ENCODE data around the gene LRRC45.

The LRRC45 gene

GRCh38 chr17:82021900-82022309, 1.2 kb upstream of the LRRC45 start:
- TF ChIP-seq REST (IDR thresholded peaks at IDR 0.05; ENCODE audit: insufficient read depth in 1 of 2, low read depth in 2 of 2, low read length in 2 of 2) (no peak), SIN3A (IDR thresholded peaks at IDR 0.05; ENCODE audit: borderline replicate concordance, insufficient read depth, low read length) (0 out of 2 replicates have a peak, but pooled peaks have one; percentile 14), FOXP2 (optimal IDR thresholded peaks at IDR 0.05; ENCODE audit: borderline replicate concordance, extremely low read depth, extremely low read length, insufficient read depth) (no peak), TAF1 (IDR thresholded peaks at IDR 0.05; ENCODE audit: borderline replicate concordance, insufficient read depth, low read length) (peak; percentile 12; the same call in 1 of the 2 replicates), POLR2AphosphoS5 (IDR thresholded peaks at IDR 0.05; ENCODE audit: low read depth, low read length) (no peak)

- TF ChIP-seq SIN3A (IDR thresholded peaks at IDR 0.05; ENCODE audit: borderline replicate concordance, insufficient read depth, low read length) = peak; percentile 85; the same call in 1 of the 2 replicates
- TF ChIP-seq TAF1 (IDR thresholded peaks at IDR 0.05; ENCODE audit: borderline replicate concordance, insufficient read depth, low read length) = no peak
- TF ChIP-seq POLR2AphosphoS5 (IDR thresholded peaks at IDR 0.05; ENCODE audit: low read depth, low read length) = 0 out of 2 replicates have a peak, but pooled peaks have one; percentile 40
- no peak for TF ChIP-seq REST (IDR thresholded peaks at IDR 0.05; ENCODE audit: insufficient read depth in 1 of 2, low read depth in 2 of 2, low read length in 2 of 2)
- TF ChIP-seq FOXP2 (optimal IDR thresholded peaks at IDR 0.05; ENCODE audit: borderline replicate concordance, extremely low read depth, extremely low read length, insufficient read depth) = no peak
These were observed 660 bp upstream of the LRRC45 start, which contains the start of gene CENPX for GRCh38 chr17:82022310-82022980. Gene CENPX (minus strand): TSS chr17:82022878. CDS start chr17:82022861, 17 bp downstream.

GRCh38 chr17:82023447-82024241, 539 bp downstream of the LRRC45 start:
- TF ChIP-seq REST (IDR thresholded peaks at IDR 0.05; ENCODE audit: insufficient read depth in 1 of 2, low read depth in 2 of 2, low read length in 2 of 2) = no peak
- TF ChIP-seq FOXP2 (optimal IDR thresholded peaks at IDR 0.05; ENCODE audit: borderline replicate concordance, extremely low read depth, extremely low read length, insufficient read depth) = no peak
- no peak for TF ChIP-seq POLR2AphosphoS5 (IDR thresholded peaks at IDR 0.05; ENCODE audit: low read depth, low read length)
- TF ChIP-seq SIN3A (IDR thresholded peaks at IDR 0.05; ENCODE audit: borderline replicate concordance, insufficient read depth, low read length) = no peak
- no peak for TF ChIP-seq TAF1 (IDR thresholded peaks at IDR 0.05; ENCODE audit: borderline replicate concordance, insufficient read depth, low read length)

- TF ChIP-seq SIN3A (IDR thresholded peaks at IDR 0.05; ENCODE audit: borderline replicate concordance, insufficient read depth, low read length) = no peak
These were observed 1.8 kb downstream of the LRRC45 start for GRCh38 chr17:82024859-82025258.

GRCh38 chr17:82025401-82026107, 2.4 kb downstream of the LRRC45 start:
- TF ChIP-seq REST (IDR thresholded peaks at IDR 0.05; ENCODE audit: insufficient read depth in 1 of 2, low read depth in 2 of 2, low read length in 2 of 2) (no peak), FOXP2 (optimal IDR thresholded peaks at IDR 0.05; ENCODE audit: borderline replicate concordance, extremely low read depth, extremely low read length, insufficient read depth) (no peak), POLR2AphosphoS5 (IDR thresholded peaks at IDR 0.05; ENCODE audit: low read depth, low read length) (no peak), SIN3A (IDR thresholded peaks at IDR 0.05; ENCODE audit: borderline replicate concordance, insufficient read depth, low read length) (no peak), TAF1 (IDR thresholded peaks at IDR 0.05; ENCODE audit: borderline replicate concordance, insufficient read depth, low read length) (no peak)
